GM18870 (cell line): ENCODE data around the gene SLC16A11.
A peak's percentile ranks its signal among the peaks of the same experiment; 100 is the strongest.
"Not testable (repeated sequence)": the region's sequence is repeated elsewhere in the genome, so short reads cannot be mapped to it uniquely, and the experiment has no call there.

Experiments used
- ATAC-seq: cut with Tn5 transposase; IDR thresholded peaks from one replicate; pipeline ENCODE4 v1.9.1; 2021; ENCODE audit warnings: moderate library complexity; ENCODE audit not compliant: unreplicated experiment

Gene SLC16A11

DNA sequence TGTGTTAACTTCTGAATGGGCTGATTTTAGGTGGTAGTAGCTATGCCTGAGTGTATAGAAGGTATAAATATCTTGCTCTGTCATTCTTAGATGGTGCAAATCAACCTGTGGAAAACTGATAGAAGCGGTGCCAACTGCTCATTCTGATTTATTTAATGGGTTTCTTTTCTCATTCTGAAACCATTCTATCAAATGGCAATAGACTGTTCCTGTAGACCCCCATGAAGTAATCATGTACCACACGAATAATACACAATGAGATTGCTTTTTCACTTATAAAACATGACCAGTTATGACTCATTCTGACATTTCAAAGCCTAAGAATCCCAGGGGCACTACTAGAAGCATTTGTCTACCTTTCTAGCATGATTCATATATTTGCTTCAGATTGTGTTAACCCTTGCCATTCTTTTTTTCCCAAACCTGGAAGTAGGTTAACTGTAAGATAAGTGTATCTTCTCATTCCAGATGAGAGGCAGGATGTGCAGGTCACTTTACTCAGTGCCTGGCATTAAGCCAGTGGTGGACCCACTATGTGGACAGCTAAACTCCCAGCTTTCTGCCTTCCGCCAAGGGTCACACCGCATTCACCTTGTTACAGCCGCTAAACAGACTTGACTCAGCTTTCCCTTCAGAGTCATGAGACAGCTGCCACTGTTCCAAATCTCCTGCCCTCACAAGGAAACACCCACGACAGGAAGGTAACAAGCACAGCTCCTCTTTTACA lies 16.4 kb upstream of the SLC16A11 start:
- ATAC-seq, result no peak

DNA sequence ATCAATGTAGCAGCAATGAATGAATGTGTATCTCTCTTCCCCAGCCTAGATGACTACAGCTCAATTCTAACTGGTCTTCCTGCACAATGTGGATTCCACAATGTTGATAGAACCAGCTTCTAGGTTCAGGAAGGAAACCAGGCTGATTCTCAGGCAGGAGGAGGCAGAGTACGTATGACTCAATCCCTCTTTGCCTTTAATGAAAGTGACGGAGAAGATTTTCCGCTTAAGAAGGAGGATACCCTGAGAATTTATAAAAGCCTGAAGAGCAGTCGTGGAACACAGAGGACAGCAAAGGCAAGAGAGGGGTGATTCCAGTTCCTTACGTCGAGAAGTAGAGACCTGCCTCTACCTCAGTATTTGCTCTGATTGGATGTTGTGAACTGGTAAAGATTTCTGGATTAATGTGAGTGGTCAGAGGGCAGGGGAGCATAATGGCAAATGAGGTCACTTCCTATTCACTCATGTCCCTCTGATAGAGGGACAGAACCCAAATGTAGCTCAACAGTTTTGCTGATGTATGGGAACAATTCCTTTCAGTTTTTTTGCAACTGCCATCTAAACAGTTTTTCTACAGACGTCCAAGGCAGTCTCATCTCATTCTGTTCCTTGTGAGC lies 15.0 kb upstream of the SLC16A11 start:
- ATAC-seq, result no peak

DNA sequence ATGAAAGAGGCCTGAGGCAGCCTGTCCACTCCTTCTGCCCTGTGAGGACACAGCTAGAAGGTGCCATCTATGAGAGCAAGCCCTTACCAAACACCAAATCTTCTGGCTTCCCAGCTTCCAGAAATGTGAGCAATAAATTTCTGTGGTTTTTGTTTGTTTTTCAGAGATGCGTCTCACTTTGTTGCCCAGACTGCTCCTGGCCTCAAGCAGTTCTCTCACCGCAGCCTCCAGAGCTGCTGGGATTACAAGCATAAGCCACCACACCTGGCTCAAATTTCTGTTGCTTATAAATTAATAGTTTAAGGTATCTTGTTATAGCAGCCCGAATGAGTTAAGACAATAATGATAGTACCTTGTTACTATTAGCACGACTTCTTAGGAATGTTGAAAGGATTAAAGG lies 12.5 kb upstream of the SLC16A11 start:
- no peak for ATAC-seq

- not testable (repeated sequence) for ATAC-seq
These were observed 6.7 kb upstream of the SLC16A11 start for GRCh38 chr17:7050583-7050982.

- ATAC-seq, result no peak
These were observed 5.1 kb upstream of the SLC16A11 start for GRCh38 chr17:7048968-7049367.

GRCh38 chr17:7047566-7047965 lies 3.7 kb upstream of the SLC16A11 start:
- ATAC-seq, result no peak

- not testable (repeated sequence) for ATAC-seq
These were observed 3.0 kb upstream of the SLC16A11 start for GRCh38 chr17:7046725-7047397.

- ATAC-seq, result no peak
These were observed 2.3 kb upstream of the SLC16A11 start for GRCh38 chr17:7046127-7046724.

- no peak for ATAC-seq
These were observed 1.7 kb upstream of the SLC16A11 start for GRCh38 chr17:7045492-7046126.

GRCh38 chr17:7043182-7043496 lies 753 bp downstream of the SLC16A11 start:
- ATAC-seq, result no peak

DNA sequence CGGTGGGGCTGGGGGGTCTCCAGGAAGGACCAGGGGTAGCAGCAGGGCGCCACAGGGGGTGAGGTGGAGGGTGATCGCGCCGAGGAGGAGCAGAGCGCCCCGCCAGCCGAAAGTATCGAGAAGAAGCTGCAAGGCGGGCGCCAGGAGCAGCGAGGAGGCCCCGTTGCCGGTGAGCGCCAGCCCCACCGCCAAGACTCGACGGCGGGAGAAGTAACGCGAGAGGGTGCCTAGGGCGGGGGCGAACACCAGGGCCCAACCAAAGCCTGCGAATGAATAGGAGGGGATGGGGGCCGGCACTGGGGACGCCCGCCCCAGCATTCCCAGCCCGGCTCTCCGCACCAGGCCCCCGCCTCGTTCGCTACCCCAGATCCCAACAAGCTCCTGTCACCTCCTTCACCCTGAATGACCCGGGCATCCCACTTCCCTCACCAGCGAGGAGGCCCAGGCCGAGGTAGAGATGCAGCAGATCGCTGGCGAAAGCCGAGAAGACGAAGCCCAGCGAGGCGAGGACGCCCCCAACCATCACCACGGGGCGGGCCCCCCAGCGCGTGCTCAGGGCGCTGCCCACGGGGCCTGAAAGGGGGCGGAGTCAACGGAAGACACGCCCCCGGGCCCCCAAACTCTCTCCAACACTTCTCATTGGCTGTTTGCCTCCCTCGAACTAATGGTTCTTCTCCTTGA lies 1.3 kb downstream of the SLC16A11 start:
- ATAC-seq, result no peak

DNA sequence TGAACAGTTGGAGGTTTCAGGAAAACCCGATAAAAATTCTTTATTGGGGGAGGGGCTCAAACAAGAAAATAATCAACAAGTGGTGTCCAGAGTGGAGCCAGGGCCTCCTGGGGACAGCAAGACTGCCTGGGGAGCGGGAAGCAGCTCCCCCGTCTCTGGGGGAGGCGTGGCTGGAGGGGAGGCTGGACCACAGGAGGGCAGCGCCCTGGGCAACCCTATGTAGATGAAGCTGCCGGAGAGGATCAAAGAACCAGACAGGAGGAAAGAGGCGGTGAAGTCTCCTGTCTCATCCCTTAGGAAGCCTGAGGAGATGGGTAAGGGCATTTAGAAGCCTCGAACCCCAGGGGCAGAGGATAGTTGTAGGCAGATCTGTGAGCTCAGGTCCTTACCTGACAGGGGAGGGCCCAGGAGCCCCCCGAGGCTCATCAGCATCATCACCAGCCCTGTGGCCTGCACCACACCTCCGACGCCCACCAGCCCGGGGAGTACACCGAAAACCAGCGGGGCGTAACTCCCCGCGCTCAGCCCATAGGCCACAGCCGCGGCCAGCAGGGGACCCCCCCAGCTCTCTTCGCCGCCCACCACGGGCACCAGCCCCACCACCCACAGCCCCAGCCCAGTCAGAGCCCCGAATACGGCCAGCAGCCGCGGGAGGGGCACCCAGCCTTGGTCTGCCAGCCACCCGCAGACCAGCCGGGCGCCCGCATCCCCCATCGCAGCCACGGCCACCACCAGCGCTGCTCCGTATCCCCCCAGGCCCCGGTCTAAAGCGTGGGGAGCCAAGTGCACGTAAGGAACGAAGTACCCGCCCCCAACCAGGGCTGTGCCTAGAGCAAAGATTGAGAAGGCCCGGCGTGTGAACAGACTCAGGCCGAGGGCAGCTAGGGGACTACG lies 2.0 kb downstream of the SLC16A11 start:
- ATAC-seq, result no peak

DNA sequence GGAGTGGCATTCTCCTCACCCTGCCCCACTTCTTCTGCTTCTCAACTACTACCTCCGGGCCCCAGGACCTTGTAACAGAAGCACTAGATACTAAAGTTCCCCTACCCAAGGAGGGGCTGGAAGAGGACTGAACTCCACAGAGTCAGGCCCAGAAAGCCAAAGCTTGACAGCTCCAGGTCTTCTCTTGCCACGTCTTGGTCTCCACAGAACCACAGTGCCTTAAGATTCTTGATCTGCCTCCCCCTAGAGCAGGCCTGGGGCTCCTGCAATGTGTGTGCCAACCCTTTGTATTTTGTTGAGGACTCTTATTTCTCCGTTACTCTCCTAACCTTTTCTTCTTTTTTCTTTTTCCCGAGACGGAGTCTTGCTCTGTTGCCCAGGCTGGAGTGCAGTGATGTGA lies 4.1 kb downstream of the SLC16A11 start:
- ATAC-seq, result no peak

DNA sequence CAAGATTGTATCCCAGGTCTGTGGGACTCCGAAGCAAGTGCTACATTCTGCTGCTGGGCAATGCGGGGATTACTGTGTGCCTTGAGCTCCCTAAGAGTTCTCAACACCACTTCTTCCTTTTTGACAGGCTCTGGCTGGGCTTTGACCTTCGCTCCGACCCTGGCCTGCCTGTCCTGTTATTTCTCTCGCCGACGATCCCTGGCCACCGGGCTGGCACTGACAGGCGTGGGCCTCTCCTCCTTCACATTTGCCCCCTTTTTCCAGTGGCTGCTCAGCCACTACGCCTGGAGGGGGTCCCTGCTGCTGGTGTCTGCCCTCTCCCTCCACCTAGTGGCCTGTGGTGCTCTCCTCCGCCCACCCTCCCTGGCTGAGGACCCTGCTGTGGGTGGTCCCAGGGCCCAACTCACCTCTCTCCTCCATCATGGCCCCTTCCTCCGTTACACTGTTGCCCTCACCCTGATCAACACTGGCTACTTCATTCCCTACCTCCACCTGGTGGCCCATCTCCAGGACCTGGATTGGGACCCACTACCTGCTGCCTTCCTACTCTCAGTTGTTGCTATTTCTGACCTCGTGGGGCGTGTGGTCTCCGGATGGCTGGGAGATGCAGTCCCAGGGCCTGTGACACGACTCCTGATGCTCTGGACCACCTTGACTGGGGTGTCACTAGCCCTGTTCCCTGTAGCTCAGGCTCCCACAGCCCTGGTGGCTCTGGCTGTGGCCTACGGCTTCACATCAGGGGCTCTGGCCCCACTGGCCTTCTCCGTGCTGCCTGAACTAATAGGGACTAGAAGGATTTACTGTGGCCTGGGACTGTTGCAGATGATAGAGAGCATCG lies 5.6 kb downstream of the SLC16A11 start:
- ATAC-seq, result no peak

DNA sequence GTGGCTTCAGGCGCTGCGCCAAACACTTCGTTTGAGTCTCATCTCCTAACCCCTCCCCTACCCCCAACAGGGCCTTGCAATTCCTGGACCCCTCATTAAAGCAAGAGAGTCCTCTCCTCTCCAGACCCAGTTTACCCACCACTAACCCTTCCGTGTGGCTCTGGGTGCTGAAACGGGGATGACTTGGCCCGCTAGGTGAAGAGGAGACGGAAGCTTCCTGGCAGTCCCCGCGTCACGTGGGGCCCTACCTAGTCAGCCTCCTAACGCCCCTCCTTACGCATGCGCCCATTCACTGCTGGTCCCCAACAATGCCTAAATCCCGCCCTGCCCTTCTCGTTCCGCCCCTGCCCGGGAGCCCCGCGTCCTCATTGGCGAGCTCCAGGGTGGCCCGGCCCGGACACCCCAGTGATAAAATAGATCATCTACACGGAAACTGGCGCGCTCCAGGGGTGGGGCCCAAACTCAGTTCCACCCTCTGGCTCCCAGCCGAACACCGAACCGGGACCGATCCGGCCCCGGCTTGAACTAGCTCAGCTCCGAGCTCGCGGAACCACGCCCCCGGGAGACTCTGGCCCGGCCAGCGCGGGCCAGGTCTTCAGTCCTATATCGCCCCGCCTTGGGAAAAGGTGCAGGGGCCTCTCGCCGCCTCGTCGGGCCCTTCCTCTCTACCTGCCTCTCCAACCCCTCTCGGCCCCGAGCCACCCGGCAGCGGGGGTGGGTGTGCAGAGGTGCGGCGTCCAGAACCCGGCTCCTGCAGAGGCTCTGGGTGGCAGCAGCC lies 8.1 kb downstream of the SLC16A11 start, which contains the start of gene SLC16A13:
SLC16A13 (plus strand) TSS at position 425 of the 778 bp plus-strand sequence. CDS start 368 bp downstream, outside the sequence.
- ATAC-seq, result peak; percentile 84

DNA sequence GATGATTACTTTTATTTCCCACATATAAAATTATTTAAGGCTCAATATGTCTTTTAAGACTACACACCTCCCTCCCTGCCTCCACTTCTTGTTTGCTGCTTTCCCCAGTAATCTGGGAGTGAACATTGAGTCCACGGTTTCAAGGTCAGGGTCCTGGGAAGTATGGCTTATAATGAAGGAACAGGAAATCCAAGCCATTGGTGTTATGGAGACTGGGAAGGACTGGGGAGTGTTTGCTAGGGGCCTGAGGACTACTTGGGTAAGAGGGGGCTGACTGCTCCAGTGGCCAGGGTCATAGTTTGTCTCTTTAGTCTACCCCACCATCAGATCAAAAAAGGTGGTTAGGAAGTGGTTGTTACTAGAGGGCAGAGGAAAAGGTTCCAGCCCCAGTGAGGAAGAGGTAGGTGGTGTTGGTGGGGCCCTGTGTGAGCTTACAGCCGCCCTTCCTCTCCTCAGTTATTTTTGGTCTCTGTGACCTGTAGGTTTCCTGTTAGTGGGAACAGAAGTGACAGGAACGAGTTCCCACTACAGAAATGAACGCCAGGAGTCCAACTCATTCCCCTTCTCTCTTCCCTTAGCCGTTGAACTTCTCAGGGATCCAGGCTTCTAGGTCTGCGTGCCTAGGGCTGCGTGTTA lies 8.8 kb downstream of the SLC16A11 start:
- peak; percentile 10 for ATAC-seq

- ATAC-seq, result no peak
These were observed 14.2 kb downstream of the SLC16A11 start for GRCh38 chr17:7029659-7030058.

GRCh38 chr17:7029096-7029495 lies 14.8 kb downstream of the SLC16A11 start:
- no peak for ATAC-seq
